Ishikawa (cell line): ENCODE measurements around the gene TMEM19.

Experiments used
- CEBPB ChIP-seq: IDR thresholded peaks from 2 replicates; pipeline ENCODE4 v1.6.1; 2012
- CREB1 ChIP-seq: IDR thresholded peaks from 2 replicates; pipeline ENCODE4 v1.6.1; 2012; ENCODE audit warnings: low read depth
- EGR1 ChIP-seq: IDR thresholded peaks from 2 replicates; pipeline ENCODE4 v1.6.1; 2012
- EP300 ChIP-seq: IDR thresholded peaks from 2 replicates; pipeline ENCODE4 v1.6.1; 2012; ENCODE audit warnings: borderline replicate concordance
- FOXM1 ChIP-seq: IDR thresholded peaks from 2 replicates; pipeline ENCODE4 v1.6.1; 2012; ENCODE audit warnings: low read depth, borderline replicate concordance
- MAX ChIP-seq: IDR thresholded peaks from 2 replicates; pipeline ENCODE4 v1.6.1; 2012
- NFIC ChIP-seq: IDR thresholded peaks from 2 replicates; pipeline ENCODE4 v1.6.1; 2012
- RAD21 ChIP-seq: IDR thresholded peaks from 2 replicates; pipeline ENCODE4 v1.6.1; 2012; ENCODE audit warnings: low read depth
- REST ChIP-seq: IDR thresholded peaks from 2 replicates; pipeline ENCODE4 v1.6.1; 2012; ENCODE audit warnings: low read depth, mild to moderate bottlenecking
- TAF1 ChIP-seq: IDR thresholded peaks from 2 replicates; pipeline ENCODE4 v1.6.1; 2012; ENCODE audit warnings: low read depth, mild to moderate bottlenecking
- TCF12 ChIP-seq: IDR thresholded peaks from 2 replicates; pipeline ENCODE4 v1.6.1; 2012; ENCODE audit warnings: low read depth
- TEAD4 ChIP-seq: IDR thresholded peaks from 2 replicates; pipeline ENCODE4 v1.6.1; 2012
- USF1 ChIP-seq: IDR thresholded peaks from 2 replicates; pipeline ENCODE4 v1.6.1; 2012
- YY1 ChIP-seq: IDR thresholded peaks from 2 replicates; pipeline ENCODE4 v1.6.1; 2012; ENCODE audit warnings: low read depth
- ZBTB7A ChIP-seq: IDR thresholded peaks from 2 replicates; pipeline ENCODE4 v1.6.1; 2012; ENCODE audit warnings: low read depth

TMEM19 gene

GRCh38 chr12:71744522-71745300 is 58.8 kb downstream of the TMEM19 start:
- no peak for TF ChIP-seq TEAD4
- no peak for TF ChIP-seq ZBTB7A
- no peak for TF ChIP-seq CREB1
- TF ChIP-seq EP300 = no peak
- TF ChIP-seq MAX = no peak
- TF ChIP-seq REST = no peak
- TF ChIP-seq TAF1 = no peak
- TF ChIP-seq TCF12 = no peak
- no peak for TF ChIP-seq USF1
- TF ChIP-seq YY1 = no peak
- TF ChIP-seq RAD21 = no peak
- TF ChIP-seq CEBPB = no peak
- TF ChIP-seq FOXM1 = no peak
- TF ChIP-seq NFIC = no peak

- TF ChIP-seq CEBPB = peak; percentile 40; the same call in 1 of the 2 replicates
- TF ChIP-seq YY1 = no peak
- TF ChIP-seq MAX = no peak
- peak; percentile 96 for TF ChIP-seq RAD21
Measured at GRCh38 chr12:71746974-71747611, 61.2 kb downstream of the TMEM19 start.

DNA sequence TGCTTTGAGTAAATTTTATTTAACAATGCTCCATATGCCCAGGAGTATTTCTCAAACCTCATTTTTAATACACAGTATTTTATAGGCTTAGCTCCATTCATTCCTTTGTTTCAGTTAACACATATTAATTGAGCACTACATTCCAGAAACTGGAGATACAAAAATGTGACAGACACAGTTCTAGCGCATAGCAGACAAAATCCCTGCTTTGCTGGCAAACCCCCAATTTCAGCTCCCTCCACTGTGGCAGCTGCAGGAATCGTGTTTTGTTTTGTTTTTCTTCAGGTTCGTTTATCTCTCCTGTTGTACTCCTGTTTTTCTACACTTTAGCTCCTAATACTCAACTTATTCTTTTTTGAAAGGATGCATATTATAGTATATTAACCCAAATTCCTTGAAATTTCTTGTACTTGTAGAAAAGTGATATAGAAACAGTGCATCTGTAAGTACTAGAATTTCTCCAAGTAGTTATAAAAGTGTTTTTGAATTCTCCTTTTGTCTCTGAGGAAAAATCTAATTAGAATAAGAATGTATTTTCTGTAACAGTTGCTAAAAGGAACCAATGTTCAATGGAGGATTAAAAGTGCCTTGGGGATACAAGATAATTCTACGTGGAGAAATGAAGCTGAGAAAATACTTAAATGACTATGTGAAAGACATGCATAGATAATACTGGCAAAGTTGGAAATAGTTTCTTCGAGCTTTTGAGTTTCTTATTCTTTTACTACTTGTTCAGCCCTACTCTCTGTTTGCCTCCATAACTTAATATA is 62.4 kb downstream of the TMEM19 start:
- no peak for TF ChIP-seq EP300
- TF ChIP-seq FOXM1 = no peak
- no peak for TF ChIP-seq EGR1
- no peak for TF ChIP-seq TEAD4
- no peak for TF ChIP-seq CREB1
- TF ChIP-seq USF1 = no peak
- no peak for TF ChIP-seq NFIC
- no peak for TF ChIP-seq REST

DNA sequence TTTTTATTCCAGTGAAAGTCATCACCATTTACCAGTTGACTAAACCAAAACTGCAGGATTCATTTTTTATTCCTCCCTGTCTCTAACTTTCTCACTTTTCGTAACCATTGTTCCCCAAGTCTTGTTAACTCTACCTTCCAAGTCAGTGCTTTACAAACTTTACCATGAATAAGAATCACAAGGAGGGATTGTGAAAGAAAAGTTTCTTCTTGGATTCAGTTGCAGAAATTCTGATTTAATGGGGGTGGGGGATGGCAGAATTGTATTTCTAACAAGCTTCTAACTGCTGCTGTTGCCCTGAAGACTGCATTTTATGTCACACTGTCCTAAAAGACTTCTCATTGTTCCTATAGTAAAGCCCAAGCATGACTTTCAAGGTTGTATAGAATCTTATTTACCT is 63.8 kb downstream of the TMEM19 start:
- TF ChIP-seq CREB1 = no peak
- no peak for TF ChIP-seq NFIC
- TF ChIP-seq YY1 = no peak
- TF ChIP-seq ZBTB7A = no peak
- no peak for TF ChIP-seq RAD21
- TF ChIP-seq MAX = no peak
- no peak for TF ChIP-seq FOXM1
- no peak for TF ChIP-seq EP300
- no peak for TF ChIP-seq REST
- TF ChIP-seq USF1 = no peak
- TF ChIP-seq EGR1 = no peak
- no peak for TF ChIP-seq TCF12
- TF ChIP-seq TEAD4 = no peak
- no peak for TF ChIP-seq CEBPB
- no peak for TF ChIP-seq TAF1
